Measurements from ENCODE around the gene LHB. TPM values are rescaled to one million over a fixed set of nuclear protein-coding genes. Genes with fewer than 3 reads are reported as not detected.
"Not testable (repeated sequence)": the region's sequence is repeated elsewhere in the genome, so short reads cannot be mapped to it uniquely, and the experiment has no call there.

The LHB gene
- total RNA-seq, 2 experiments from 2014 or later, result not detected

DNA sequence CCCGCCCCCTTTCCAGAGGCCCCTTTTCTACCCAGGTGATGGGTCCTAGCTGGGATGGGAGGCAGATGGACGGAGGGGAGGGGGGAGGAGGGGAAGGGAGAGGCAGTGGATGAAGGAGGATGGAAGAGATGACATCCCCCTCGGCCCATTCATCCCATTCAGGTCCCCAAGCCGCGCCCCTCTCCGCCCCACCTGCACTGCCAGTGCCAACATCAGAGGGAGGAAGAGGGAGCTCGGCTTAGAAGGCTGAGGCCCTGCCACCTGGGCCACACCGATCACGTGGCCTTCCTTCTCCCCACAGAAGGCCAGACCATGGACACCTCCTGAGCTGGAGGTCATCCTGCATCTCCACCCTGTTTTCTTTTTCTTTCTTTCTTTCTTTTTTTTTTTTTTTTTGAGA is 11.8 kb upstream of the LHB start:
- not testable (repeated sequence) for H3K27ac Mint-ChIP-seq; ATAC-seq (ENCODE audit: low read depth); H3K4me1 Mint-ChIP-seq

GRCh38 chr19:49025599-49025998 is 8.7 kb upstream of the LHB start:
- POLR2A ChIA-PET; H3K27ac Mint-ChIP-seq; DNase-seq; ATAC-seq (ENCODE audit: low read depth); H3K4me3 Mint-ChIP-seq; H3K9me3 Mint-ChIP-seq; H3K4me1 Mint-ChIP-seq; H3K36me3 Mint-ChIP-seq; H3K27me3 Mint-ChIP-seq: not testable (repeated sequence)

More for the DNA sequence above, 11.8 kb upstream of the LHB start:
- H3K4me3 Mint-ChIP-seq, H3K36me3 Mint-ChIP-seq, DNase-seq, POLR2A ChIA-PET, H3K9me3 Mint-ChIP-seq, H3K27me3 Mint-ChIP-seq: not testable (repeated sequence)

- ATAC-seq (ENCODE audit: low read depth); DNase-seq; H3K36me3 Mint-ChIP-seq; H3K9me3 Mint-ChIP-seq; H3K4me1 Mint-ChIP-seq; H3K27ac Mint-ChIP-seq; H3K27me3 Mint-ChIP-seq; H3K4me3 Mint-ChIP-seq; POLR2A ChIA-PET: not testable (repeated sequence)
Observed at GRCh38 chr19:49025088-49025487, 8.2 kb upstream of the LHB start.

GRCh38 chr19:49024233-49024632 is 7.3 kb upstream of the LHB start, which contains the start of gene CGB3:
Gene CGB3 (minus strand): TSS chr19:49024333. CDS start chr19:49023971, 362 bp downstream.
- H3K9me3 Mint-ChIP-seq; H3K4me3 Mint-ChIP-seq; DNase-seq; H3K27ac Mint-ChIP-seq; H3K4me1 Mint-ChIP-seq; H3K36me3 Mint-ChIP-seq; ATAC-seq (ENCODE audit: low read depth); POLR2A ChIA-PET: not testable (repeated sequence)
- peaks cover 17% of the 10 kb centered on the region for H3K27me3 Mint-ChIP-seq

GRCh38 chr19:49022116-49022515 is 5.2 kb upstream of the LHB start:
- POLR2A ChIA-PET, result interaction anchor here (0.6 kb wide), 2 partner anchors 403 to 752 kb away, joined by 3 to 5 read pairs; partner anchors contain the start of gene GFY
- no peak overlapping the region for H3K4me3 Mint-ChIP-seq
- peaks cover 22% of the 10 kb centered on the region for H3K4me1 Mint-ChIP-seq
- peaks cover 22% of the 10 kb centered on the region for H3K27me3 Mint-ChIP-seq
- ATAC-seq (ENCODE audit: low read depth), result no peak
- no peaks in the 10 kb centered on the region for H3K9me3 Mint-ChIP-seq
- no peak for DNase-seq
- no peaks in the 10 kb centered on the region for H3K36me3 Mint-ChIP-seq
- no peak overlapping the region for H3K27ac Mint-ChIP-seq

GRCh38 chr19:49020931-49021895 is 4.3 kb upstream of the LHB start:
- H3K27ac Mint-ChIP-seq, result peak overlapping the region; percentile 32
- POLR2A ChIA-PET, result no interaction called here
- no peaks in the 10 kb centered on the region for H3K9me3 Mint-ChIP-seq
- ATAC-seq (ENCODE audit: low read depth), result no peak
- peaks cover 22% of the 10 kb centered on the region for H3K27me3 Mint-ChIP-seq
- H3K4me1 Mint-ChIP-seq, result peaks cover 22% of the 10 kb centered on the region
- no peak overlapping the region for H3K4me3 Mint-ChIP-seq
- no peaks in the 10 kb centered on the region for H3K36me3 Mint-ChIP-seq
- DNase-seq, result no peak

DNA sequence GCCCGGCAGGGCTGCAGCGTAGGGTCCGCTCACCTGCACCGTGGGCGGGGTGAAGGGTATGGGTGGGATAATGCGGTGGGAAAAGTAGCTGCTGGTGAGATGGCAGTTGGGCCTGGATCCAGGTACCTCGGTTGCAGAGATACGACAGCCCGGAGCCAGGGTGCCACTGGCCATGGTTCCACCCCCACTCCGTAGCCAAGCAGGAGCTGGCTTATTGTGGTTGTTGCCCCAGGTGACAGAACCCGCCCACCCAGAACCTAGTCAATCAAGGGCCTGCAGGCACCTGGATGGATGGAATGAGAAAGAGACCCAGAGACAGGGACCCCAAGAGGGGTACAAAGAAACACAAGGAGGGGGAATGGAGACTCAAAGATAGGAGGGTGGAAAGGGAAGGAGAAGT is 3.5 kb upstream of the LHB start:
- no peaks in the 10 kb centered on the region for H3K9me3 Mint-ChIP-seq
- POLR2A ChIA-PET, result interaction anchor here (0.6 kb wide), 1 partner anchor 26 kb away, joined by 4 read pairs; the partner anchor contains the start of gene RUVBL2
- DNase-seq (no peak), ATAC-seq (ENCODE audit: low read depth) (no peak)
- H3K27ac Mint-ChIP-seq, result no peak overlapping the region
- no peak overlapping the region for H3K4me3 Mint-ChIP-seq
- peaks cover 22% of the 10 kb centered on the region for H3K27me3 Mint-ChIP-seq
- no peaks in the 10 kb centered on the region for H3K36me3 Mint-ChIP-seq
- H3K4me1 Mint-ChIP-seq, result peaks cover 22% of the 10 kb centered on the region

GRCh38 chr19:49019242-49019932 is 2.5 kb upstream of the LHB start:
- peak; percentile 19 for ATAC-seq (ENCODE audit: low read depth)
- peaks cover 22% of the 10 kb centered on the region for H3K4me1 Mint-ChIP-seq
- peak overlapping the region; percentile 64 for H3K27ac Mint-ChIP-seq
- no peaks in the 10 kb centered on the region for H3K9me3 Mint-ChIP-seq
- peak overlapping the region; percentile 81 for H3K4me3 Mint-ChIP-seq
- POLR2A ChIA-PET, result interaction anchor here (0.6 kb wide), 1 partner anchor 25 kb away, joined by 4 read pairs; the partner anchor contains the start of gene RUVBL2
- no peaks in the 10 kb centered on the region for H3K36me3 Mint-ChIP-seq
- DNase-seq, result peak; percentile 76
- H3K27me3 Mint-ChIP-seq, result peaks cover 22% of the 10 kb centered on the region

DNA sequence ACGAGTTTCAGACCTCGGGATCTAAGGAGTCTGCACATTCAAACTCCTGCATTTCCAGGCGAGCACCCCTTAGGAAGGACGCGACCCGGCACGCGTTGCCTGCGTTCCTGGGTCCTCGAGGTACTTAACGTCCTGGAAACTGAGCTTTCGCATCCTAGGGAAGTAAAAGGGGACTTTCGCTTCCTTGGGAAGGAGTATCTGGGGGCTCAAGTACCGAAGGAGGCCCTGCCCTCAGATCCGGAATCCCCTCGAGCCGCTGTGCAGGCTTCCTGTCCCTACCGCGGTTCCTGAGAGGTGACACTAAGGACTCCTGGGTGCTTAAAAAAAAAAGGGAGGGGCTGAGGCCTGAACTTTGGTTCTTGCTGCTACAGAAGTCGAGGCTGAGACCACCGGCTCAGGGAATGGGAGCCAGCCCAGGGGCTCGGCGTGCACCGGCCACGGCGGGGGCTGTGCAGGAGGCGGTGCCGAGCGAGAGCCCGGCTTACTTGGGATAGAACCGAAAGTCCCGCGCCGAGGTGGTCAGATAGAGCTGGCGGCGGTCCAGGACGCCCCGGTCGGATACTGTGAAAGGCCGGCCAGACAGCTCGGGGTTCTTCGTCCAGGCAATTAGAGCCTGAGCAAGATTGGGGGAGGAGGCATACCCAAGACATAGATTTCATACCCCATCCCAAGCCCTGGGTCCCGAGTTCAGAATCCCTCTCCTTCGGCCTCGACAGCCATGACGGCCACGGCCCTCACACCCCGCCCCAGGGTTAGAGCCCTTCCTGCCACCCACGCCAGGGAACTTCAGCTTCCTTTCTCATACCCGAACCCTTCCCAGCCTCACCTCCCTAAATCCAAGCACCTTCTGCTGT is 1.7 kb upstream of the LHB start:
- peak overlapping the region; percentile 64 for H3K27ac Mint-ChIP-seq
- POLR2A ChIA-PET, result interaction anchor here (0.7 to 1.3 kb wide), 3 partner anchors 25 to 316 kb away, joined by 3 to 5 read pairs (median 3); partner anchors contain the start of genes CD37, GYS1 and RUVBL2
- not testable (repeated sequence) for H3K9me3 Mint-ChIP-seq, H3K36me3 Mint-ChIP-seq
- H3K27me3 Mint-ChIP-seq, result peaks cover 22% of the 10 kb centered on the region
- DNase-seq (peak; percentile 46), ATAC-seq (ENCODE audit: low read depth) (peak; percentile 20)
- peak overlapping the region; percentile 81 for H3K4me3 Mint-ChIP-seq
- peaks cover 22% of the 10 kb centered on the region for H3K4me1 Mint-ChIP-seq

GRCh38 chr19:49017666-49018351 is 918 bp upstream of the LHB start:
- Mint-ChIP-seq H3K27me3 (peaks cover 22% of the 10 kb centered on the region), H3K36me3 (no peaks in the 10 kb centered on the region), H3K4me1 (peaks cover 22% of the 10 kb centered on the region), H3K27ac (no peak overlapping the region), H3K9me3 (no peaks in the 10 kb centered on the region), H3K4me3 (peak overlapping the region; percentile 81)
- POLR2A ChIA-PET, result interaction anchor here (0.6 to 1.3 kb wide), 6 partner anchors 24 to 317 kb away, joined by 3 to 5 read pairs (median 3); partner anchors contain the start of genes CD37, GYS1 and RUVBL2
- peak; percentile 85 for ATAC-seq (ENCODE audit: low read depth)
- DNase-seq, result peak; percentile 78

DNA sequence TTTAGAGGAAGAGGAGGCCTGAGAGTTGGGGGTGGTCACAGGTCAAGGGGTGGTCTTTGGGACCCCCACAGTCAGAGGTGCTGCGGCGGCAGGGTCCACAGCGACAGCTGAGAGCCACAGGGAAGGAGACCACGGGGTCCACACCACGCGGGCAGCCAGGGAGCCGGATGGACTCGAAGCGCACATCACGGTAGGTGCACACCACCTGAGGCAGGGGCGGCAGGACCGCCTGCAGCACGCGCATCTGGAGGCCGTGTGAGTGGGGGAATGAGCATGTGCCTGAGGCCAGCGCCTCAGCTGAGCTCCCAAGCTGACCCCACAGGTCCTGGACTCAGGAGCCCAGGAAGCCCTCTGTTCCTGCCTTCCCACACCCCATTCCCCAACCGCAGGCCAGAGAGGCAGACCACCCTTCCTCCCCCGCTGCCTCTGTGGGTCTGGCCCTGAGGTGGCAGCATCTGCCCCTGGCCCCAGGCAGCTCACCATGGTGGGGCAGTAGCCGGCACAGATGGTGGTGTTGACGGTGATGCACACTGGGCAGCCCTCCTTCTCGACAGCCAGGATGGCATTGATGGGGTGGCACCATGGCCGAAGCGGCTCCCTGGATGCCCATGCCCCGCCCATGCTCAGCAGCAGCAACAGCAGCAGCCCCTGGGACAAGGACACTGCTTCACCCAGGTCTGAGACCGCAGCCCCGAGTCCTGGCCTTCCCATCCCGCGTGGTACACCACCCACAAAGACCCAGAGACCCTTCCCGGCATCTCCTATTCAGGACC is 638 bp downstream of the LHB start:
- Mint-ChIP-seq H3K4me1 (peaks cover 18% of the 10 kb centered on the region), H3K36me3 (no peaks in the 10 kb centered on the region), H3K9me3 (no peaks in the 10 kb centered on the region), H3K4me3 (no peak overlapping the region), H3K27me3 (peaks cover 22% of the 10 kb centered on the region), H3K27ac (no peak overlapping the region)
- ATAC-seq (ENCODE audit: low read depth) (no peak), DNase-seq (no peak)
- POLR2A ChIA-PET, result no interaction called here

GRCh38 chr19:49014870-49015255 is 2.0 kb downstream of the LHB start:
- ATAC-seq (ENCODE audit: low read depth), result no peak
- H3K27ac Mint-ChIP-seq, result no peak overlapping the region
- POLR2A ChIA-PET, result no interaction called here

More at GRCh38 chr19:49014870-49015255, 2.0 kb downstream of the LHB start:
- Mint-ChIP-seq H3K9me3 (no peaks in the 10 kb centered on the region), H3K4me3 (no peak overlapping the region), H3K36me3 (peaks cover 3% of the 10 kb centered on the region), H3K27me3 (peaks cover 10% of the 10 kb centered on the region), H3K4me1 (peaks cover 14% of the 10 kb centered on the region)
- DNase-seq, result no peak

Measured in activated naive CD8-positive, alpha-beta T cell treated with anti-CD3 and anti-CD28 coated beads, Interleukin-2, amount 10 ng/mL, durations not matched to agents 7 days and 5 days (primary cell).